ENCODE measurements around the gene SNX2.

Gene SNX2

GRCh38 chr5:122774861-122775549 lies at the start of gene SNX2:
SNX2 (plus strand) TSS chr5:122775080; CDS start chr5:122775104, 24 bp downstream.
- ChIA-PET POLR2A (interaction anchor here (0.6 to 1.7 kb wide), 2 partner anchors 70 to 71 kb away, joined by 3 to 4 read pairs; partner anchors contain the start of gene SNX24), CTCF (interaction anchor here (1.2 to 1.6 kb wide), 6 partner anchors 13 to 259 kb away, joined by 3 to 9 read pairs (median 4); no protein-coding TSS in a partner anchor)
- peak within 1 kb of the TSS; percentile 96 for H3K4me3 ChIP-seq (ENCODE audit: low read depth, low read length)
- no peak for TF ChIP-seq CTCF (IDR thresholded peaks at IDR 0.05; ENCODE audit: insufficient read depth, low read length, missing control alignments)
- DNase-seq (ENCODE audit: low read depth, low spot score), result no peak

GRCh38 chr5:122727112-122727541 lies 47.8 kb upstream of the SNX2 start:
- POLR2A ChIA-PET, result no interaction called here
- DNase-seq (ENCODE audit: low read depth, low spot score), result peak; percentile 23
- CTCF ChIA-PET, result no interaction called here
- no peak for TF ChIP-seq CTCF (IDR thresholded peaks at IDR 0.05; ENCODE audit: insufficient read depth, low read length, missing control alignments)
- no peak overlapping the region for H3K4me3 ChIP-seq (ENCODE audit: low read depth, low read length)

GRCh38 chr5:122730037-122730436 lies 44.8 kb upstream of the SNX2 start:
- TF ChIP-seq CTCF (IDR thresholded peaks at IDR 0.05; ENCODE audit: insufficient read depth, low read length, missing control alignments), result no peak
- ChIA-PET CTCF (no interaction called here), POLR2A (no interaction called here)
- no peak overlapping the region for H3K4me3 ChIP-seq (ENCODE audit: low read depth, low read length)
- no peak for DNase-seq (ENCODE audit: low read depth, low spot score)

GRCh38 chr5:122730456-122730855 lies 44.4 kb upstream of the SNX2 start:
- DNase-seq (ENCODE audit: low read depth, low spot score), result no peak
- no peak for TF ChIP-seq CTCF (IDR thresholded peaks at IDR 0.05; ENCODE audit: insufficient read depth, low read length, missing control alignments)
- ChIA-PET CTCF (no interaction called here), POLR2A (no interaction called here)
- no peak overlapping the region for H3K4me3 ChIP-seq (ENCODE audit: low read depth, low read length)

- CTCF ChIA-PET, result no interaction called here
- no peak for TF ChIP-seq CTCF (IDR thresholded peaks at IDR 0.05; ENCODE audit: insufficient read depth, low read length, missing control alignments)
- no peak for DNase-seq (ENCODE audit: low read depth, low spot score)
- H3K4me3 ChIP-seq (ENCODE audit: low read depth, low read length), result no peak overlapping the region
- POLR2A ChIA-PET, result no interaction called here
These were observed 38.6 kb upstream of the SNX2 start for GRCh38 chr5:122736086-122736845.

- ChIA-PET CTCF (no interaction called here), POLR2A (no interaction called here)
- TF ChIP-seq CTCF (IDR thresholded peaks at IDR 0.05; ENCODE audit: insufficient read depth, low read length, missing control alignments), result no peak
These were observed 36.8 kb upstream of the SNX2 start for GRCh38 chr5:122738088-122738487.

More at GRCh38 chr5:122738088-122738487, 36.8 kb upstream of the SNX2 start:
- no peak overlapping the region for H3K4me3 ChIP-seq (ENCODE audit: low read depth, low read length)
- no peak for DNase-seq (ENCODE audit: low read depth, low spot score)

Data from AG04449 (cell line).